Prostate gland (tissue), 2 donors: Measurements from ENCODE around the gene BAZ1B. TPM values are rescaled to one million over a fixed set of nuclear protein-coding genes. Genes with fewer than 3 reads are reported as not detected.
"Not testable (repeated sequence)": the region's sequence is repeated elsewhere in the genome, so short reads cannot be mapped to it uniquely, and the experiment has no call there.

Source experiments
- DNase-seq: peaks from one replicate; pipeline ENCODE4 v3.0.0-alpha.2; 2019; ENCODE audit warnings: low spot score
- H3K27ac ChIP-seq, 2 donors: fragments of 200-600 bp; sonication (generic); 2 replicates each; pipeline ENCODE4 v1.5.1; 2017 to 2019
- H3K27me3 ChIP-seq: fragments of 200-600 bp; sonication (generic); replicated peaks from 2 replicates; pipeline ENCODE4 v1.5.1; 2019; ENCODE audit not compliant: insufficient read depth
- H3K36me3 ChIP-seq, 2 donors: fragments of 200-600 bp; sonication (generic); 1 replicate in 1 of 2; 2 replicates in 1 of 2; pipeline versions ENCODE4 v1.5.1 to v1.8.1; 2017 to 2019
- H3K4me1 ChIP-seq: fragments of 200-600 bp; sonication (generic); replicated peaks from 2 replicates; pipeline ENCODE4 v1.5.1; 2019
- H3K4me3 ChIP-seq, 2 donors: fragments of 200-600 bp; sonication (generic); 2 replicates each; pipeline ENCODE4 v1.5.1; 2017 to 2019
- H3K9me3 ChIP-seq: fragments of 200-600 bp; sonication (generic); 2 replicates; pipeline ENCODE4 v1.5.1; 2017
- POLR2A ChIP-seq: fragments of 450-650 bp; IDR thresholded peaks from one replicate; pipeline ENCODE4 v1.6.1; 2016; ENCODE audit warnings: antibody characterized with exemption, mild to moderate bottlenecking
- POLR2AphosphoS5 ChIP-seq: sonication (generic); formaldehyde crosslinking; IDR thresholded peaks from one replicate; pipeline ENCODE4 v1.6.1; 2017; ENCODE audit warnings: antibody characterized with exemption
- WGBS: methylation state at CpG from one replicate; pipeline ENCODE4 v1.1.5; 2018; 5-methylcytosine and 5-hydroxymethylcytosine counted together
- intact Hi-C: fragments of 100-400 bp; cut with DNase I; formaldehyde crosslinking; loops from one replicate; pipeline ENCODE4 v1.14.2; 2022
- total RNA-seq, 2 donors: library from RNA; depleted of rRNA; stranded (reverse); fragments of >200 nt; gene quantifications; one replicate each; pipeline ENCODE4 v1.1.0, GENCODE V29; 2016
- TF ChIP-seq, protein P1 (sequence below), 4 experiments: fragments of 200-600 bp in 2 of 4; fragments of 450-650 bp in 2 of 4; sonication (generic) in 2 of 4; IDR thresholded peaks; 1 replicate in 3 of 4; 2 replicates in 1 of 4; pipeline ENCODE4 v1.5.1; 2016 to 2019; ENCODE audit warnings: antibody characterized with exemption in 4 of 4, mild to moderate bottlenecking in 2 of 4, moderate library complexity in 2 of 4

Gene BAZ1B
- total RNA-seq, 2 donors from 2014 or later: 43.4 to 56.4 TPM

DNA sequence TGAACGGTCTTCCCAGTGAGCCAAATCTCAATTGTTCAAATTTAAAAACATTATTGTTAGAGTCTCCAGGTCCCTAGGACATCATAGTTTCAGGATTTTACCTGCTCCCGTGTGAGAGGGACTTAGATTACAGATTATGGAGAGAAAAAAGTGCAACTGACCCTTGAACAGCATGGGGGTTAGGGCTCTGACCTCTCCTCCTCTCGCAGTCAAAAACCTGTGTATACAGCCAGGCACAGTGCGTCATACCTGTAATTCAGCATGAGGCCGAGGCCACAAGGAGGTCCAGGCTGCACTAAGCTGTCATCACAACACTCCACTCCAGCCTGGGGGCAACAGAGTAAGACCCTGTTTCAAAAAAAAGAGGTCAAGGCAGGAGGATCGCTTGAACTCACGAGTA lies 25.5 kb downstream of the BAZ1B start:
- Histone ChIP-seq H3K27me3 (no peaks in the 10 kb centered on the region), H3K4me1 (no peaks in the 10 kb centered on the region), H3K4me3 (no peak overlapping the region), H3K9me3 (no peaks in the 10 kb centered on the region), H3K36me3 (peaks cover 0 to 11% of the 10 kb centered on the region in 2 donors), H3K27ac (no peak overlapping the region)
- no peak for DNase-seq
- 92% methylated on average over 7 of the region's 7 CpGs for WGBS
- intact Hi-C loops: no loop called here
- TF ChIP-seq POLR2AphosphoS5 (no peak), POLR2A (no peak)
- TF ChIP-seq, protein P1, sequence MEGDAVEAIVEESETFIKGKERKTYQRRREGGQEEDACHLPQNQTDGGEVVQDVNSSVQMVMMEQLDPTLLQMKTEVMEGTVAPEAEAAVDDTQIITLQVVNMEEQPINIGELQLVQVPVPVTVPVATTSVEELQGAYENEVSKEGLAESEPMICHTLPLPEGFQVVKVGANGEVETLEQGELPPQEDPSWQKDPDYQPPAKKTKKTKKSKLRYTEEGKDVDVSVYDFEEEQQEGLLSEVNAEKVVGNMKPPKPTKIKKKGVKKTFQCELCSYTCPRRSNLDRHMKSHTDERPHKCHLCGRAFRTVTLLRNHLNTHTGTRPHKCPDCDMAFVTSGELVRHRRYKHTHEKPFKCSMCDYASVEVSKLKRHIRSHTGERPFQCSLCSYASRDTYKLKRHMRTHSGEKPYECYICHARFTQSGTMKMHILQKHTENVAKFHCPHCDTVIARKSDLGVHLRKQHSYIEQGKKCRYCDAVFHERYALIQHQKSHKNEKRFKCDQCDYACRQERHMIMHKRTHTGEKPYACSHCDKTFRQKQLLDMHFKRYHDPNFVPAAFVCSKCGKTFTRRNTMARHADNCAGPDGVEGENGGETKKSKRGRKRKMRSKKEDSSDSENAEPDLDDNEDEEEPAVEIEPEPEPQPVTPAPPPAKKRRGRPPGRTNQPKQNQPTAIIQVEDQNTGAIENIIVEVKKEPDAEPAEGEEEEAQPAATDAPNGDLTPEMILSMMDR (IDR thresholded peaks at IDR 0.05): no peak

DNA sequence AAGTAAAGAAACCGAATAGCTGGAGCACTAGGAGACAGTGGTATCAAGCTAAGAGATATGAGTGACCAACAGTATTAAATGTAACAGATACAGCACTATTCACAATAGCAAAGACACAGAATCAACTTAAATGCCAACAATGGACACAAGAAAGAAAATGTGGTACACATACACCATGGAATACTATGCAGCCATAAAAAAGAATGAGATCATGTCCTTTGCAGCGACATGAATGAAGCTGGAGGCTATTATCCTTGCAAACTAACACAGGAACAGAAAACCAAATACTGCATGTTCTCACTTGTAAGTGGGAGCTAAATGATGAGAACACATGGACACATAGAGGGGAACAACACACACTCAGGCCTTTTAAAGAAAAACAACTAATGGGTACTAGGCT lies 26.6 kb downstream of the BAZ1B start:
- intact Hi-C loops, H3K9me3 ChIP-seq, H3K27me3 ChIP-seq, H3K27ac ChIP-seq, H3K4me1 ChIP-seq, DNase-seq, H3K4me3 ChIP-seq: not testable (repeated sequence)
- WGBS: 94% methylated on average over 2 of the region's 2 CpGs
- H3K36me3 ChIP-seq: peaks cover 0 to 11% of the 10 kb centered on the region in 2 donors

DNA sequence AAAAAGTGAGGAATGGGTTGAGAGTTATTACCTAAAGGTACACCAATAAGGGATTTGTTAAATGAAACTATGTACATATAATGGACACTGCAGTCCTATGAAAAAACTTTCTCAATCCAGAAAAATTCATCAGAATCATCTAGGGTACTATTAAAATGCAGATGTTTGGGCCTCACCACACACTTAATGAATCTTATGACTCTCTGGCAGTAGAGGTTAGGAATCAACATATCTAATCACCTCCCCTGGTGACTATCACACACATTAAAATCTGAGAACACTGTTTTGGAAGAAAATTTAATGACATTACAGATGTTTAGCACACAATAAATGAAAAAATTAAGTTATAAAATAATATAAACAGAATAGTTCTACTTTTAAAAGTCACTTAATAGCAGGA lies 32.1 kb downstream of the BAZ1B start:
- intact Hi-C loops: no loop called here
- Histone ChIP-seq H3K27ac (no peak overlapping the region), H3K9me3 (no peaks in the 10 kb centered on the region), H3K27me3 (no peaks in the 10 kb centered on the region), H3K4me1 (no peaks in the 10 kb centered on the region), H3K4me3 (no peak overlapping the region), H3K36me3 (no peaks in the 10 kb centered on the region)
- DNase-seq: no peak
- TF ChIP-seq, protein P1 (IDR thresholded peaks at IDR 0.05): no peak
- no peak for TF ChIP-seq POLR2A
- no peak for TF ChIP-seq POLR2AphosphoS5

DNA sequence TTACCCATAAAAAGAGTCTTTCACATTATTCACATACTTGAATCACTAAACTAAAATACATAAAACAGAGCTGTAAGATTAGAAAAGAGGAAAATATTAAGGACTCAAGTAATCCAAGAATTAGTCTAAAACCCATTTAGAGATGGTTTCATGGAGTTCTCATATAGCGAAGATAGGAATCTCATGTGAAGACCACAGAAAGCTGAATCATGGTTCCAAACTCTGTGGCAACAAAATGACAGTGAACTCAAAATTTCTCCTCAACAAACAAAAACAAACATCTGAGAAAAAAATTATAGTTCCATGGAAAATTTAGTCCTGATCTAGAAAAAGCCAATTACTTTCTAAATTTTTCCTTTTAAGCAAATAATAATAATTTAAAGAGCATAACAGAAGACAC lies 34.6 kb downstream of the BAZ1B start:
- TF ChIP-seq POLR2A (no peak), POLR2AphosphoS5 (no peak)
- TF ChIP-seq, protein P1 (IDR thresholded peaks at IDR 0.05): no peak
- H3K4me3 ChIP-seq: no peak overlapping the region
- H3K36me3 ChIP-seq: no peaks in the 10 kb centered on the region
- H3K9me3 ChIP-seq: no peaks in the 10 kb centered on the region
- H3K4me1 ChIP-seq: no peaks in the 10 kb centered on the region
- intact Hi-C loops: no loop called here
- WGBS: 94% methylated on average over 1 of the region's 1 CpG
- no peak overlapping the region for H3K27ac ChIP-seq
- no peaks in the 10 kb centered on the region for H3K27me3 ChIP-seq
- DNase-seq: no peak

DNA sequence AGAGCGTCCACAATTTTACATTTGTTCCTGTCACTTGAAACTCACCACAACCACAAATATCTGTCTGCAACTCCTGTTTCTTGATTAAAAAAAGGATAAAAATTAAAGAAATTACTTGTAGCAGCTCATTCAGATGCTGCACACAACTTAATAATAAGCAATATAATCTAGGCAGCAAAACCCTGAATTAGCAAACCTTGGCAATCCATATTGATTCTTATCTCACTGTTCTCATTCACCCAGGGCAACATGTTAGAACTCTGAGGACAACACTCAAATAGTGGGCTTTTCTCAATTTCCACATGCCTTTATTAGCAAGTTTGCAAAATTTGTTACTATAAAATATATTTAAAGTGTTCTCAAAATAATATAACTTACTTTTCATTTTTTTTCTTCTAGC lies 38.9 kb downstream of the BAZ1B start:
- no peaks in the 10 kb centered on the region for H3K27me3 ChIP-seq
- no peak for TF ChIP-seq POLR2A
- TF ChIP-seq, protein P1 (IDR thresholded peaks at IDR 0.05): no peak
- no peak for TF ChIP-seq POLR2AphosphoS5
- no peaks in the 10 kb centered on the region for H3K4me1 ChIP-seq
- no peak overlapping the region for H3K27ac ChIP-seq
- H3K4me3 ChIP-seq: no peak overlapping the region
- H3K36me3 ChIP-seq: no peaks in the 10 kb centered on the region
- H3K9me3 ChIP-seq: no peaks in the 10 kb centered on the region
- WGBS: 71% methylated on average over 1 of the region's 1 CpG
- no peak for DNase-seq
- intact Hi-C loops: no loop called here
